ENCODE measurements around the gene PDZRN3. TPM values are rescaled to one million over a fixed set of nuclear protein-coding genes. Genes with fewer than 3 reads are reported as not detected.

Gene PDZRN3
- total RNA-seq, 1 experiment from 2014 or later = 17.5 TPM

DNA sequence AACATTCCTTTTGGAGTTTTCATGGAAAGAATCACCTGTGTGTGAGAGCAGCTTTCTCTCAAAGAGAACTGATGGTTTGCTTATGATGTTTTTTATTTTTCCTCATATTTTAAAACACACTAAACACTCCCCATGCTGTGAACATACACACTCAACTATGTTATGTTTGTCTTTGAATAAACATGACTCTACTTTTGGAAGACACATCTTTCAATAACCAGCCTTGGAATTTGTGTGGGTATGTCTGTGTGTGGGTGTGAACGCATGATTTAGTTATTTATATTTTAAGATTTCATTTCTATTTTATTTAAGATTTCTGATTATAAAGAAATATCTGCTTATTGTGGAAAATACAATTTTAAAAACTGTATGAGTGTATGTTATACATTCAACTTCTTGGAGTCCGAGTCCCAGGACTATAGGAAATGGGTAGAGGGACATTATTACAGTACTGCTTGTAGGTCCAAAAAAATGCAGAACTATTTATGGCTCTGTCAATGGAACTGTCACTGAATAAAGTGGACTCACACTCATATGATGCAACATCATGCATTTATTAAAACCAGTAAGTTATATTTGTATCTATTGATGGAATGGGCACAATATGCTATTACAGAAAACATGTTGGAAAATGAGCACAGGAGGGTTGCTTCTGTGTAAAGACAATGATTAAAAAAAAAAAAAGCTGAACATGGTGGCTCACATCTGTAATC, 43.5 kb downstream of the PDZRN3 start:
- no peaks in the 10 kb centered on the region for H3K9me3 ChIP-seq (ENCODE audit: low read length)
- no peak overlapping the region for H3K27ac ChIP-seq (ENCODE audit: low read length)
- H3K79me2 ChIP-seq (ENCODE audit: low read length) = no peaks in the 10 kb centered on the region

GRCh38 chr3:73580343-73580742, 44.4 kb downstream of the PDZRN3 start:
- no peaks in the 10 kb centered on the region for H3K36me3 ChIP-seq (ENCODE audit: insufficient read depth, low read length)
- H3K4me2 ChIP-seq (ENCODE audit: low read depth, low read length, poor library complexity, severe bottlenecking) = no peak overlapping the region
- H3K9me2 ChIP-seq (replicated peaks; ENCODE audit: insufficient read depth, low read length) = no peaks in the 10 kb centered on the region
- H3K79me2 ChIP-seq (ENCODE audit: low read length) = no peaks in the 10 kb centered on the region
- H3K4me3 ChIP-seq (ENCODE audit: low read length) = no peak overlapping the region
- H3K9ac ChIP-seq (ENCODE audit: low read length) = no peak overlapping the region
- no peaks in the 10 kb centered on the region for H3K9me3 ChIP-seq (ENCODE audit: low read length)
- DNase-seq = no peak
- H3K27ac ChIP-seq (ENCODE audit: low read length) = no peak overlapping the region
- no peak overlapping the region for H2AFZ ChIP-seq (ENCODE audit: low read length)
- H4K20me1 ChIP-seq (ENCODE audit: insufficient read depth, low read depth, low read length) = no peaks in the 10 kb centered on the region
- no peaks in the 10 kb centered on the region for H3K27me3 ChIP-seq (ENCODE audit: low read length)
- H3K4me1 ChIP-seq (ENCODE audit: low read length) = peaks cover under 1% of the 10 kb centered on the region; the same call in 1 of the 2 replicates

More for the DNA sequence above, 43.5 kb downstream of the PDZRN3 start:
- Histone ChIP-seq H3K4me2 (ENCODE audit: low read depth, low read length, poor library complexity, severe bottlenecking) (no peak overlapping the region), H2AFZ (ENCODE audit: low read length) (no peak overlapping the region), H3K27me3 (ENCODE audit: low read length) (no peaks in the 10 kb centered on the region), H3K9ac (ENCODE audit: low read length) (no peak overlapping the region), H4K20me1 (ENCODE audit: insufficient read depth, low read depth, low read length) (no peaks in the 10 kb centered on the region), H3K9me2 (replicated peaks; ENCODE audit: insufficient read depth, low read length) (no peaks in the 10 kb centered on the region), H3K4me3 (ENCODE audit: low read length) (no peak overlapping the region), H3K4me1 (ENCODE audit: low read length) (peaks cover 3% of the 10 kb centered on the region; the same call in 1 of the 2 replicates), H3K36me3 (ENCODE audit: insufficient read depth, low read length) (no peaks in the 10 kb centered on the region)
- DNase-seq = no peak

DNA sequence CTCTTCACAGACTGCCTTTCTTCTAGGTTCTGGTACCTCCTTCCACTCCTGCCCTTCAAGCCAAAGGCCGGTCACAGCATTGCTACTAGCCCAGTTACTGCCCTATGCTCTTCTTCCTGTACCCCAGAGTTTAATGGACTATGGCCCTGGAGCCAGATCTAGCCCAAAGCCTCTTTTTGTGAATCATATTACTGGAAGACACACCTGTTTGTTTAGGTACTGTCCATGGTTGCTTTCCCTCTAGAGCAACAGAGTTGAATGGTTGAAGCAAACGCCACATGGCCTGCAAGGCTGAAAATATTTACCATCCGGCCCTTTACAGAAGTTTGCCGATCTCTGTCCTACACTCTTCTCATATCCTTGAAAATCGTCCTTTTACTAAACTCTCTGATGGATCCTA, 47.0 kb downstream of the PDZRN3 start:
- Histone ChIP-seq H3K9me3 (ENCODE audit: low read length) (no peaks in the 10 kb centered on the region), H3K4me3 (ENCODE audit: low read length) (no peak overlapping the region), H3K27me3 (ENCODE audit: low read length) (no peaks in the 10 kb centered on the region), H3K4me2 (ENCODE audit: low read depth, low read length, poor library complexity, severe bottlenecking) (no peak overlapping the region), H3K36me3 (ENCODE audit: insufficient read depth, low read length) (no peaks in the 10 kb centered on the region), H3K9ac (ENCODE audit: low read length) (no peak overlapping the region), H3K9me2 (replicated peaks; ENCODE audit: insufficient read depth, low read length) (no peaks in the 10 kb centered on the region), H2AFZ (ENCODE audit: low read length) (no peak overlapping the region), H3K79me2 (ENCODE audit: low read length) (no peaks in the 10 kb centered on the region), H3K4me1 (ENCODE audit: low read length) (no peaks in the 10 kb centered on the region), H4K20me1 (ENCODE audit: insufficient read depth, low read depth, low read length) (no peaks in the 10 kb centered on the region), H3K27ac (ENCODE audit: low read length) (no peak overlapping the region)
- no peak for DNase-seq

- Histone ChIP-seq H3K4me3 (ENCODE audit: low read length) (no peak overlapping the region), H3K27ac (ENCODE audit: low read length) (no peak overlapping the region), H3K27me3 (ENCODE audit: low read length) (no peaks in the 10 kb centered on the region), H3K79me2 (ENCODE audit: low read length) (no peaks in the 10 kb centered on the region), H3K9me2 (replicated peaks; ENCODE audit: insufficient read depth, low read length) (no peaks in the 10 kb centered on the region), H3K9me3 (ENCODE audit: low read length) (no peaks in the 10 kb centered on the region), H3K4me2 (ENCODE audit: low read depth, low read length, poor library complexity, severe bottlenecking) (no peak overlapping the region), H2AFZ (ENCODE audit: low read length) (no peak overlapping the region), H3K9ac (ENCODE audit: low read length) (no peak overlapping the region), H3K36me3 (ENCODE audit: insufficient read depth, low read length) (no peaks in the 10 kb centered on the region), H4K20me1 (ENCODE audit: insufficient read depth, low read depth, low read length) (no peaks in the 10 kb centered on the region), H3K4me1 (ENCODE audit: low read length) (no peaks in the 10 kb centered on the region)
- DNase-seq = no peak
These were observed 47.7 kb downstream of the PDZRN3 start for GRCh38 chr3:73576999-73577461.

GRCh38 chr3:73575953-73576352, 48.8 kb downstream of the PDZRN3 start:
- no peak overlapping the region for H3K4me3 ChIP-seq (ENCODE audit: low read length)
- no peaks in the 10 kb centered on the region for H3K9me3 ChIP-seq (ENCODE audit: low read length)
- H3K27ac ChIP-seq (ENCODE audit: low read length) = no peak overlapping the region
- H3K9ac ChIP-seq (ENCODE audit: low read length) = no peak overlapping the region
- H3K36me3 ChIP-seq (ENCODE audit: insufficient read depth, low read length) = no peaks in the 10 kb centered on the region
- no peaks in the 10 kb centered on the region for H4K20me1 ChIP-seq (ENCODE audit: insufficient read depth, low read depth, low read length)
- DNase-seq = no peak
- H2AFZ ChIP-seq (ENCODE audit: low read length) = no peak overlapping the region
- no peaks in the 10 kb centered on the region for H3K79me2 ChIP-seq (ENCODE audit: low read length)
- no peaks in the 10 kb centered on the region for H3K4me1 ChIP-seq (ENCODE audit: low read length)
- H3K27me3 ChIP-seq (ENCODE audit: low read length) = no peaks in the 10 kb centered on the region
- H3K9me2 ChIP-seq (replicated peaks; ENCODE audit: insufficient read depth, low read length) = no peaks in the 10 kb centered on the region
- no peak overlapping the region for H3K4me2 ChIP-seq (ENCODE audit: low read depth, low read length, poor library complexity, severe bottlenecking)

- H3K4me1 ChIP-seq (ENCODE audit: low read length) = no peaks in the 10 kb centered on the region
- DNase-seq = no peak
- no peak overlapping the region for H3K4me2 ChIP-seq (ENCODE audit: low read depth, low read length, poor library complexity, severe bottlenecking)
- H3K9me3 ChIP-seq (ENCODE audit: low read length) = no peaks in the 10 kb centered on the region
- no peaks in the 10 kb centered on the region for H4K20me1 ChIP-seq (ENCODE audit: insufficient read depth, low read depth, low read length)
- H3K27me3 ChIP-seq (ENCODE audit: low read length) = no peaks in the 10 kb centered on the region
- H3K79me2 ChIP-seq (ENCODE audit: low read length) = no peaks in the 10 kb centered on the region
- H3K9ac ChIP-seq (ENCODE audit: low read length) = no peak overlapping the region
- H3K4me3 ChIP-seq (ENCODE audit: low read length) = no peak overlapping the region
- no peak overlapping the region for H3K27ac ChIP-seq (ENCODE audit: low read length)
- H2AFZ ChIP-seq (ENCODE audit: low read length) = no peak overlapping the region
- no peaks in the 10 kb centered on the region for H3K9me2 ChIP-seq (replicated peaks; ENCODE audit: insufficient read depth, low read length)
- no peaks in the 10 kb centered on the region for H3K36me3 ChIP-seq (ENCODE audit: insufficient read depth, low read length)
These were observed 49.2 kb downstream of the PDZRN3 start for GRCh38 chr3:73575519-73575918.

- Histone ChIP-seq H3K9me3 (ENCODE audit: low read length) (no peaks in the 10 kb centered on the region), H3K4me3 (ENCODE audit: low read length) (no peak overlapping the region), H3K4me1 (ENCODE audit: low read length) (no peaks in the 10 kb centered on the region), H3K9ac (ENCODE audit: low read length) (no peak overlapping the region), H3K79me2 (ENCODE audit: low read length) (no peaks in the 10 kb centered on the region), H3K4me2 (ENCODE audit: low read depth, low read length, poor library complexity, severe bottlenecking) (no peak overlapping the region), H3K9me2 (replicated peaks; ENCODE audit: insufficient read depth, low read length) (no peaks in the 10 kb centered on the region), H3K27me3 (ENCODE audit: low read length) (no peaks in the 10 kb centered on the region), H3K36me3 (ENCODE audit: insufficient read depth, low read length) (no peaks in the 10 kb centered on the region), H4K20me1 (ENCODE audit: insufficient read depth, low read depth, low read length) (no peaks in the 10 kb centered on the region), H2AFZ (ENCODE audit: low read length) (no peak overlapping the region), H3K27ac (ENCODE audit: low read length) (no peak overlapping the region)
- DNase-seq = no peak
These were observed 51.5 kb downstream of the PDZRN3 start for GRCh38 chr3:73573204-73573603.

DNA sequence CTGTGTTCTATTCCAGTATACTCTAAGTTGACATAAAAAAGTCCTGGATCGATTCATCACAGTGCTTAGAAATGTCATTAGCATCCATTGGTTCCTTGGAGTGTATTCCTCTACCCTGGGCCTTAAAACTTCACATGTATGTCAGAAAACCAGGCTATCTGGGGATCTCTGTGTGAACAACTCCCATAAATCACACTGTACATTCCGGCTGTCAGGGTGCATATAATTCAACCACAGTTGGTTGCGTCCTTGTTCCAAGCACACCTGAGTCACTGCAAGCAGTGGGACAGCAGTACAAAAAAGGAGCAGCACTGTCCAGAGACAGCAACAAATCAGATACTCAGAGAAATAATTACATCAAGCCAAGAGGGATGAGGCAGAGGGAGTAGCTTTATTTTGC, 52.4 kb downstream of the PDZRN3 start:
- no peak for DNase-seq
- H2AFZ ChIP-seq (ENCODE audit: low read length) = no peak overlapping the region
- no peaks in the 10 kb centered on the region for H3K27me3 ChIP-seq (ENCODE audit: low read length)
- H3K79me2 ChIP-seq (ENCODE audit: low read length) = no peaks in the 10 kb centered on the region
- no peaks in the 10 kb centered on the region for H4K20me1 ChIP-seq (ENCODE audit: insufficient read depth, low read depth, low read length)
- no peaks in the 10 kb centered on the region for H3K4me1 ChIP-seq (ENCODE audit: low read length)
- H3K4me3 ChIP-seq (ENCODE audit: low read length) = no peak overlapping the region
- H3K9ac ChIP-seq (ENCODE audit: low read length) = no peak overlapping the region
- no peak overlapping the region for H3K27ac ChIP-seq (ENCODE audit: low read length)
- H3K9me2 ChIP-seq (replicated peaks; ENCODE audit: insufficient read depth, low read length) = no peaks in the 10 kb centered on the region
- no peaks in the 10 kb centered on the region for H3K36me3 ChIP-seq (ENCODE audit: insufficient read depth, low read length)
- no peaks in the 10 kb centered on the region for H3K9me3 ChIP-seq (ENCODE audit: low read length)
- H3K4me2 ChIP-seq (ENCODE audit: low read depth, low read length, poor library complexity, severe bottlenecking) = no peak overlapping the region

All from Karpas-422 (cell line).